OCI-M1 (cell line): ENCODE data around the gene CSAG3.
"Not testable (repeated sequence)": the region's sequence is repeated elsewhere in the genome, so short reads cannot be mapped to it uniquely, and the experiment has no call there.

ENCODE experiments used
- DNase-seq: peaks from one replicate; lab custom pipeline; 2025; lab: John Stamatoyannopoulos, UW

CSAG3 gene

GRCh38 chrX:152758918-152759317 is at the start of gene CSAG3:
Gene CSAG3 (plus strand): TSS chrX:152759218.
- not testable (repeated sequence) for DNase-seq

DNA sequence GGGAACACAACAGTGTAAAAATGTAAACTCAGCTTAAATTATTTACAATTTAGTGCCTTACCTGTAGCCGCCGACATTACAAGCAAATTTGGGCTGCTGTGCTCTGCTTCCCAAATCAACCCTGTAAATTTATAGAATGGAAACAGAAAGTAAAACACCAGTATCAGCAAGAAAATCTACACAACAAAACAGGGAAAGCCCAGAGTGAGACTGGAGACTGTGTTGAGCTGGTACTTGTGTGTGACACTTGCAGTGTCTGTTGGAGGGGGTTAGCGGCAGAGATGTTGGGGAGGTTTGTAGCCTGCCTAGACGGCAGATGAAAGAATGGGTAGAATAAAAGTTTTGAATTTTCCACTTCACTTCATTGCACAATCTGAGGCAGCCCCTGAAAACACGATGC is 45.8 kb upstream of the CSAG3 start:
- not testable (repeated sequence) for DNase-seq

- DNase-seq: not testable (repeated sequence)
Observed at GRCh38 chrX:152713815-152714787, 44.9 kb upstream of the CSAG3 start, which contains the start of gene MAGEA2B. Gene MAGEA2B (plus strand): TSS chrX:152714628. CDS start chrX:152717107, 2,479 bp downstream.

DNA sequence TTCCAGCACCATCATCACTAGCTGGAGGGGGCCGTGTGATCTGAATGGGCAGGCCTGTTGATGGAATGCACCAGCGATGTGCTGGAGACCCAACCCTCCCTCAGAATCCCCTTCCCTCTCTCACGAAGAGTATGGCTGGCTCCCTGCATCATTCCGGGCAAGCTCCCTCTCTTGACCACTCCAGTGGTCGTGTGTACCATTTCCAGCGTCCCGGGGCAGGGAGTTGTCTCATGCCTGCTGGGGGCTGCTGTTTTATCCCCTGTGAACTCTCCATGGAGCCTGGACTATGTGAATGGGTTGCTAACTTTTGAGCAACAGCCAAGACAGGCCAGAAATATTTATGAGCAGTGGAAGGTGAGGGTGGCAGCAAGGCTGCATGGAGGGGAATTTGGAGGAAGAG is 33.6 kb upstream of the CSAG3 start:
- no peak for DNase-seq

DNA sequence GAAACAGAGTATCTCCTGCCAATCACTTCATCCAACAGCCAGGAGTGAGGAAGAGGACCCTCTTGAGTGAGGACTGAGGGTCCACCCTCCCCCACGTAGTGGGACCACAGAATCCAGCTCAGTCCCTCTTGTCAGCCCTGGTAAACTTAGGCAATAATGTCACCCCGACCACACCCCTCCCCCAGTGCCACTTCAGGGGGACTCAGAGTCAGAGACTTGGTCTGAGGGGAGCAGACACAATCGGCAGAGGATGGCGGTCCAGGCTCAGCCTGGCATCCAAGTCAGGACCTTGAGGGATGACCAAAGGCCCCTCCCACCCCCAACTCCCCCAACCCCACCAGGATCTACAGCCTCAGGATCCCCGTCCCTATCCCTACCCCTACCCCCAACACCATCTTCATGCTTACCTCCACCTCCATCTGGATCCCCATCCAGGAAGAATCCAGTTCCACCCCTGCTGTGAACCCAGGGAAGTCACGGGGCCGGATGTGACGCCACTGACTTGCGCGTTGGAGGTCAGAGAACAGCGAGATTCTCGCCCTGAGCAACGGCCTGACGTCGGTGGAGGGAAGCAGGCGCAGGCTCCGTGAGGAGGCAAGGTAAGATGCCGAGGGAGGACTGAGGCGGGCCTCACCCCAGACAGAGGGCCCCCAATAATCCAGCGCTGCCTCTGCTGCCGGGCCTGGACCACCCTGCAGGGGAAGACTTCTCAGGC is 25.6 kb upstream of the CSAG3 start, which contains the start of the genes CSAG1 and MAGEA12:
Gene CSAG1, minus strand, starts transcription at position 461 of the 715 bp plus-strand sequence. CDS start 1,261 bp downstream, outside the sequence.
Gene MAGEA12, plus strand, starts transcription at position 497 of the 715 bp plus-strand sequence. CDS start 2,405 bp downstream, outside the sequence.
- DNase-seq: no peak

GRCh38 chrX:152734143-152734858 is 24.7 kb upstream of the CSAG3 start:
- not testable (repeated sequence) for DNase-seq

GRCh38 chrX:152735101-152735500 is 23.9 kb upstream of the CSAG3 start:
- no peak for DNase-seq

GRCh38 chrX:152735860-152736511 is 23.0 kb upstream of the CSAG3 start:
- DNase-seq: no peak

- DNase-seq: not testable (repeated sequence)
Observed at GRCh38 chrX:152736528-152736927, 22.5 kb upstream of the CSAG3 start.

GRCh38 chrX:152738560-152738959 is 20.5 kb upstream of the CSAG3 start:
- no peak for DNase-seq

DNA sequence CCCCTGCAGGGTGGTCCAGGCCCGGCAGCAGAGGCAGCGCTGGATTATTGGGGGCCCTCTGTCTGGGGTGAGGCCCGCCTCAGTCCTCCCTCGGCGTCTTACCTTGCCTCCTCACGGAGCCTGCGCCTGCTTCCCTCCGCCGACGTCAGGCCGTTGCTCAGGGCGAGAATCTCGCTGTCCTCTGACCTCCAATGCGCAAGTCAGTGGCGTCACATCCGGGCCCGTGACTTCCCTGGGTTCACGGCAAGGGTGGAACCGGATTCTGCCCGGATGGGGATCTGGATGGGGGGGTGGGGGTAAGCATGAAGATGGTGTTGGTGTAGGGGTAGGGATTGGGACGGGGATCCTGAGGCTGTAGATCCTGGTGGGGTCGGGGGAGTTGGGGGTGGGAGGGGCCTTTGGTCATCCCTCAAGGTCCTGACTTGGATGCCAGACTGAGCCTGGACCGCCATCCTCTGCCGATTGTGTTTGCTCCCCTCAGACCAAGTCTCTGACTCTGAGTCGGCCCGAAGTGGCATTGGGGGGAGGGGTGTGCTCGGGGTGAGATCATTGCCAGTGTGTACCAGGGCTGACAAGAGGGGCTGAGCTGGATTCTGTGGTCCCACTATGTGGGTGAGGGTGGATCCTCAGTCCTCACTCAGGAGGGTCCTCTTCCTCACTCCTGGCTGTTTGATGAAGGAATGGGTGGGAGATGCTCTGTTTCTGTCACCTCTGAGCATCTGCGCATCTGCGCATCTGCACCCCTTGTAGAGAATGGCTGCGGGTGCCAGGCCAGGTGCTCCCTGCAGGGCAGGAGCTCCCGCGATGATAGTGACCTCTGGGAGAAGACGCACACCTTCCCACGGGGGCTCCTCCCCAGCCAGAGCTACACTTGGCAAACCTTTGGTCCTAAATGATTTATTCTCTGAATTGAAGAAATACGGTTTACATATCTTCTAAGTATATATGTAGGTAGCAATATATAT is 5.0 kb upstream of the CSAG3 start, which contains the start of gene MAGEA2:
Gene MAGEA2, minus strand, starts transcription at position 157 of the 965 bp plus-strand sequence. CDS start 2,479 bp downstream, outside the sequence.
- not testable (repeated sequence) for DNase-seq

GRCh38 chrX:152754871-152755270 is 4.1 kb upstream of the CSAG3 start:
- DNase-seq: not testable (repeated sequence)

- not testable (repeated sequence) for DNase-seq
Observed at GRCh38 chrX:152759544-152759943, 526 bp downstream of the CSAG3 start.

GRCh38 chrX:152761582-152761981 is 2.6 kb downstream of the CSAG3 start:
- DNase-seq: not testable (repeated sequence)

DNA sequence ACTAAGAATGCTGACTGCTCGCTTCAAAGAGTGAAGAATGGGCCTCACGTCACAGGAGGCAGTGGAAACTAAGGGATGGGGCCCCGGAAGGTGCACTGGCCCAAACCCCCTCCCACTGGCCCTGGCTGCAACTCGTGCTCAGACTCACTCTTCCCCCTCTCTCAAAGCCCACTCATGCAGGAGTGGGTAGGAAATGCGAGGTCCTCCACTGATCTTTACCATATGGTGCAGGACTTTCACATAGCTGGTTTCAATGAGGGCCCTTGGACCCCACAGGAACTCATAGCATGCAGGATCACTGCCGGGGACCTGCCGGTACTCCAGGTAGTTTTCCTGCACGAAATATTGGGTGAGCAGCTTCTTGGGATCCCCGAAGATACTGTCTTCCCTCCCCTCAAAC is 7.5 kb downstream of the CSAG3 start:
- not testable (repeated sequence) for DNase-seq

- not testable (repeated sequence) for DNase-seq
Observed at GRCh38 chrX:152769549-152770289, 10.7 kb downstream of the CSAG3 start, which contains the start of gene MAGEA6. Gene MAGEA6 (minus strand): TSS chrX:152769689. CDS start chrX:152767650, 2,039 bp downstream.

DNA sequence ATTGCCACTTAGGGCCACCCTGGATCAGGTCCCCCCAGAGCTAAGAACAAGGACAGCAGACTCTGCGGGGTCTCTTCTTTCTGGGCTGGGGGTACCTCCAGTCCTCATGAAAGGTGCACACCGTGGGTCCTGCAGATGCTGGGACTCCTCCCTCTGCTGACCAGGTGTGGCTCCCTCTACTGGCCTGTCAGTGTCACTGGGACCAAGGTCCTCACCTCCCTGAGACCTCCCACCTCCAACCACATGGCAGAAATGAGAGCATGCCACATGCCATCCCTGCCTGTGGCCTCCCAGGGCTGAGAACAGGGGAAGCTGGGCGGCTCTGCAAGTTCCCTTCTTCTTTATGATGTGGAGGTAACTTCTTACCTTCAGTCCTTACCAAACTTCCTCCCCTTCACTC is 28.0 kb downstream of the CSAG3 start:
- DNase-seq: not testable (repeated sequence)

GRCh38 chrX:152798945-152799344 is 39.9 kb downstream of the CSAG3 start:
- no peak for DNase-seq

- DNase-seq: no peak
Observed at GRCh38 chrX:152806035-152806434, 47.0 kb downstream of the CSAG3 start.
